ENCODE measurements around the gene BHMT2. TPM values are rescaled to one million over a fixed set of nuclear protein-coding genes. Genes with fewer than 3 reads are reported as not detected.

BHMT2 gene
- total RNA-seq, 2 donors from 2014 or later, result 8.1 to 17.1 TPM

GRCh38 chr5:79070350-79070667, 742 bp downstream of the BHMT2 start:
- Histone ChIP-seq H3K4me3 (peak overlapping the region; percentile 39 to 55), H3K9me3 (no peaks in the 10 kb centered on the region), H3K27me3 (no peaks in the 10 kb centered on the region), H3K4me1 (no peaks in the 10 kb centered on the region), H3K36me3 (no peaks in the 10 kb centered on the region), H3K27ac (peak overlapping the region; percentile 43 to 62)
- DNase-seq (ENCODE audit: low spot score), result no peak
- TF ChIP-seq CTCF (IDR thresholded peaks at IDR 0.05), result no peak

- DNase-seq (ENCODE audit: low spot score), result no peak
- Histone ChIP-seq H3K9me3 (no peaks in the 10 kb centered on the region), H3K4me3 (no peak overlapping the region), H3K4me1 (peaks cover 0 to 6% of the 10 kb centered on the region in 2 donors), H3K27me3 (no peaks in the 10 kb centered on the region), H3K36me3 (no peaks in the 10 kb centered on the region), H3K27ac (no peak overlapping the region)
- no peak for TF ChIP-seq CTCF (IDR thresholded peaks at IDR 0.05)
These were observed 5.1 kb downstream of the BHMT2 start for GRCh38 chr5:79074641-79075040.

- Histone ChIP-seq H3K9me3 (no peaks in the 10 kb centered on the region), H3K27ac (no peak overlapping the region), H3K4me3 (no peak overlapping the region), H3K36me3 (no peaks in the 10 kb centered on the region), H3K4me1 (peaks cover 0 to 6% of the 10 kb centered on the region in 2 donors), H3K27me3 (no peaks in the 10 kb centered on the region)
- no peak for TF ChIP-seq CTCF (IDR thresholded peaks at IDR 0.05)
- DNase-seq (ENCODE audit: low spot score), result no peak
These were observed 6.3 kb downstream of the BHMT2 start for GRCh38 chr5:79075646-79076426.

- Histone ChIP-seq H3K27me3 (no peaks in the 10 kb centered on the region), H3K4me3 (no peak overlapping the region), H3K36me3 (no peaks in the 10 kb centered on the region), H3K9me3 (no peaks in the 10 kb centered on the region), H3K4me1 (peaks cover 0 to 6% of the 10 kb centered on the region in 2 donors), H3K27ac (no peak overlapping the region)
- DNase-seq (ENCODE audit: low spot score), result no peak
- TF ChIP-seq CTCF (IDR thresholded peaks at IDR 0.05), result no peak
These were observed 7.3 kb downstream of the BHMT2 start for GRCh38 chr5:79076819-79077218.

- no peak for TF ChIP-seq CTCF (IDR thresholded peaks at IDR 0.05)
- Histone ChIP-seq H3K27ac (no peak overlapping the region), H3K9me3 (no peaks in the 10 kb centered on the region), H3K4me3 (no peak overlapping the region), H3K4me1 (peaks cover 0 to 6% of the 10 kb centered on the region in 2 donors), H3K27me3 (no peaks in the 10 kb centered on the region), H3K36me3 (no peaks in the 10 kb centered on the region)
- DNase-seq (ENCODE audit: low spot score), result no peak
These were observed 8.3 kb downstream of the BHMT2 start for GRCh38 chr5:79077680-79078365.
